Measurements from ENCODE around the gene MAL.

MAL gene

DNA sequence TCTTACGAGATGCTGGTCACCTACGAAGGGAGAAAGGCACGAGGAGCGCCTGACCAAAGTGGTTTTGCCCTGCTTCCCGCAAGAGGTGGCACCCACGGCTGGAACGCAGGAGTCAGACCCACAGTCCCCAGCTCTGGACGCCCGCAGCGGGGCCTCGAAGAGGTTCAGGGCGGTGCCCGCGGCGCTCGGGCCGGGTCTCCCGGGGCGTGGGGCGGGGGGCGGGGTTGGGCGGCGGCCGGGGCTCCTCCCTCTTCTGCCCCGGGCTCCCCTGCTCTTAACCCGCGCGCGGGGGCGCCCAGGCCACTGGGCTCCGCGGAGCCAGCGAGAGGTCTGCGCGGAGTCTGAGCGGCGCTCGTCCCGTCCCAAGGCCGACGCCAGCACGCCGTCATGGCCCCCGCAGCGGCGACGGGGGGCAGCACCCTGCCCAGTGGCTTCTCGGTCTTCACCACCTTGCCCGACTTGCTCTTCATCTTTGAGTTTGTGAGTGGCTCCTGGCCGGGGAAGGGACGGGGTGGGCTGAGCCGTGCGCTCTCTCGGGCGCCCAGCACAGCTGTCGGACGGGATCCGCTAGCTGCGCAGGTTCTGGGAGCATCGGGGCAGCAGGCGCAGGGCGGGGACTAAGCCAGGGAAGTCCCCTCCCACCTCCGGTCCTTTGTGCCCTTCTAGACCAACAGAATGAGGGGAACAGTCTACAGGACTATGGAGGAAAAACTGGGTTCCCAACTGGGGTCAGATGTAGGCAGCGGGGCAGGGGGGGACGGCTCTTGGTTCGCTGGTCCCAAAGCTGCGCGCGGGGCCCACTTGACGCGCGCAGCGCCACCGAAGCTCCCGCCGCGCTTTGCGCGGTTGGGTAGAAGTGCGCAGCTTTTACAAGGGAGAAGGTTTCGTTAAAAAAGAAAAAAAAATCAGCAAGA is at the start of gene MAL:
TSS of gene MAL (plus strand) at position 303 of the 914 bp plus-strand sequence. CDS start at position 388, 85 bp downstream.
- DNase-seq, result peak; percentile 66

DNA sequence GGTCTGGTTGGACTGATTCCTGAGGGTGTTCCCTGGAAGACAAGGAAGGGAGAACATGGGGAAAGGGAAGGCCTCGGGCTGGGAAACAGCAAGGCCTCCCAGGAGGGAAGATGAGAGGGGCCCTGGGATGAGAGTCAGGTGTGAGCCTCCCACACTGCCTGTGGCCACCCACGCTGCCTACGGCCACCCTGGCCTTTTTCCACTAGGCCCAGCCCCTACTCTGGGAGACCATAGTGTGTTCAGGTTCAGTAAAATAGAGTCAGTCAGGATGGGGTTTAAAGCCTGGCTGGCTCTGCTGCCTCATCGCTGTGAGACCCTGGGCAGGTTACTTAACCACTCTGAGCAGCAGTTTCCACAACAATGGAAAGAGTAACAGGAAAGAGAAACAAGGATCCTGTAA is 47.7 kb upstream of the MAL start:
- no peak for DNase-seq

DNA sequence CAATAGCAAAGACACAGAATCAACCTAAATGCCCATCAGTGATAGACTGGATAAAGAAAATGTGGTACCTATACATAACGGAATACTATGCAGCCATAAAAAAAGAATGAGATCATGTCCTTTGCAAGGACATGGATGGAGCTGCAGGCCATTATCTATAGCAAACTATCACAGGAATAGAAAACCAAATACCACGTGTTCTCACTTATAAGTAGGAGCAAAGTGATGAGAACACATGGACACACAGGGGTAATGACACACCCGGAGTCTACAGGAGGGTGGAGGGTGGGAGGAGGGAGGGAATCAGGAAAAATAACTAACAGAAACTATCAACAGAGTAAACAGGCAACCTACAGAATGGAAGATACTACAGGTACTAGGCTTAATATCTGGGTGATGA is 46.6 kb upstream of the MAL start:
- no peak for DNase-seq

DNA sequence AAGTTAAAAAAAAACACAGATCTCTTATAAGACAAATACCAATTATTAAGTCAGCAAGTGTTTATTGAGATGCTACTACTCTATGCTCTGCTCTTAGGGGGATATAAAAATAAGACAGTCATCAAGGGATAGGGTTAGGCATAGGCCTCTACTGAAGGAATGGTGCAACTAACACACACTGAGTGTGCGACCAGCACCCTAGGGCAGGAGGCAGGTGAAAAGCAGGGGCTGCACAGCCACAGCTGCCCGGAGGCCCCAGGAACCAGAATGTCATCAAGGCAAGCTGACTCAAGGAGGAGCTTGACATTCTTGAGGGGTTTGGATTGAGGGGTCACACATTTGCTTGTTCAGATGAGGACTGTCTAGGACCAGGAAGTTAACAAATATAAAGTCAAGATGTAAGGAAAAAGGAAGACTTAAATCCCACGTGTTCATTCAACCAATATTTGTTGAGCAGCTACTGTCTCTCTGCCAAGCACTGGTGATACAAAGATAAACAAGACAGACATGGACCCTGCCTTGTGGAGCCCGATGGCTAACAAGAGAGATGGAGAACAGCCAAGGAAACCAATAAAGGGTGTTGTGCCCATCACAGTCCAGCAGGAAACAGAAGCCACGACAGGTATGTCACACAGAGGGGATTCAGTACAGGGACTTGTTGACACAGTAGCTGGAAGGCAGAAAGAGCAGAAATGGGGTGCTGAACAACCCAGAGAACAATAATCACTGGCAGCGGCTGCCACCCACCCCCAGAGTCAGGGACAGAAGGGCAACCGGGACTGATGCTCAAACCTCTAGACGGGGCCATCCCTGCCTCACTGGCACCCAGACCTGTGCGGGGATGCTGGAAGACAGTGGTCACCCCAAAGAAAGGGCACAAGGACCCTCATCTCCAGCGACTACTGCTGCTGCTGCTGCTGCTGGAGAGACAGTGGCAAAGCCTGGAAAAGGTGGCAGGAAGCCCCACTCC is 45.8 kb upstream of the MAL start:
- DNase-seq, result no peak

DNA sequence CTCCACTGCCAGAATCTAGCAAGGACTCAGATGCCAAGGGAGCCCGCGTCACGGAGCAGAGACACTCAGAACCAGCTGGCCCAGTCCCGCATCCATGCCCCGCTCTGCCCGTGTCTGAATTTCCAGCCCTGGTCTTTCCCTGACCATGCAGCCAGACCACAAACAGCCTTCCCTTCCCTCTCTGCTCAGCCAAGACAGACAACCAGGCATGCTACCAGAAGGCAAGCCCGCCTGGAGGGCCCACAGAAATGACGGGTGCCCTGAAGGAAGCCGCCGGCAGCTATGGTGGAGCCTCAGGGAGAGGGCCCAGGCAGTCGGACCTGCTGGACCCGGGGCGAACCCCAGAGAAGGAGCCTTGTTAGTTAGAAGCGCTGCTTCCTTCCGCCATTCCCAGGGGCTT is 45.1 kb upstream of the MAL start:
- DNase-seq, result no peak

DNA sequence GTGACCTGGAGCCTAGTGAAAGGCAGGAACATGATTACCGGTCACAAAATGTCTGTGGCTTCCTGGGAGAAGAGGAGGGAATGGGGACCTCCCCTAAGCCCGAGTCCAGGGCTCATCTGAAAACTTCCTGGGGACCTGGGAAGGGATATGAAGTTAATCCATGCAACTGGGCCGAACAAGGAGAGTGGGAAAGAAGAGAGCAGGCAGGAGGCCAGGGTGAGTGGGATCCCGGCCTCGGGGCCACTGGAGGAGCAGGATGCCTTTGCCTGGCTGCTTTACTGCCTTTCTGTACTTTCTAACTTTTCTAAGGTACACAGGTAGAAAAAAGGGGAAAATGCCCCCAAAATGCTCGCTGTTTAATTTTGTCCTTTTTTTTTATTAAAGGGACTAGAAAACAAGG is 43.4 kb upstream of the MAL start:
- no peak for DNase-seq

DNA sequence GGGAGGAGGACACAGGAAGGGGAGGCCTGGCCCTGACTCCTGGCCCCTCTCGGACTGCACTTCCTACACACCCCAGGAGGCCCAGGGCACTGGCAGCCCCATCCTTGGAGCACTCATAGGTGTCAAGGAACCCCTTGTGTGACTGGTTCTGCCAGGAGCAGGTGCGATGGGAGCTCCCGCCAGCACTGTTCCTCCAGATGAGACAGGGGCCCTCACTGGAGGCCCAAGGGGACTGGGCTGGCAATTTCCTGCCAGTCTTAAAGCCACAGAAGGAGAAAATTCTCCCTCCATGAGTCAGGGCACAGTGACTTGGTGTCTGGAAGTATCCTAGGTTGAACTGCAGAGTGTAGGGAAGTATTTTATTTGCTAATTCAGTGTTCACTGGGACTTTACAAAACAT is 42.8 kb upstream of the MAL start:
- no peak for DNase-seq

DNA sequence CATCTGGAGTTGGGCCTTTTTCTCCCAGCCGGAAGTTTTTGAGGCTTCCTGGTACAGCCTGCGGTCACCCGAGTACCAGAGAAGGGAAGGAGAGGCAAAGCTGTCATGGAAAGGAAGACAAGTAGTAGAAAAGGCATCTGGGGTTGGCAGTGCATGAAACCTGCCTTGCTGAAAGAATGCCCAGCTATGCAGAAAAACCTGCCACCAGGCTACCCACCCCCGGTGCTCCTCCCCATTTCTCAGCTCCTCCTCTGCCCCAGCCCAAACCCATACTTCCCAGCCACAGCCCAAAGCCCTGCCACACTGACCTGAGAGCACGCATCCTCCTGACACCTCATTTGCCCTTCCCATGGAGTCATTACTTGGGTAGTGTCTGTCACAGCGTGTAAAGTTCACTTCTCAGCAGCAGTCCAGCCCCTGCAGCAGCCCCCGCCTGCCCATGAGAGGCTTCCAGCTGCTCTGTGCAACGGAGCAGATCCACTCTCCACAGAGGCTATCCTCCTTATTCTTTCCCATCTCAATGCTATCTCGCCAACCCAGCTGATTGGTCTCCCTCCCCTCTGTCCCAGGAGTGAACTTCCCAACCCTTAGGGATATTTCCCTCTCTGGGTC is 40.4 kb upstream of the MAL start:
- no peak for DNase-seq

DNA sequence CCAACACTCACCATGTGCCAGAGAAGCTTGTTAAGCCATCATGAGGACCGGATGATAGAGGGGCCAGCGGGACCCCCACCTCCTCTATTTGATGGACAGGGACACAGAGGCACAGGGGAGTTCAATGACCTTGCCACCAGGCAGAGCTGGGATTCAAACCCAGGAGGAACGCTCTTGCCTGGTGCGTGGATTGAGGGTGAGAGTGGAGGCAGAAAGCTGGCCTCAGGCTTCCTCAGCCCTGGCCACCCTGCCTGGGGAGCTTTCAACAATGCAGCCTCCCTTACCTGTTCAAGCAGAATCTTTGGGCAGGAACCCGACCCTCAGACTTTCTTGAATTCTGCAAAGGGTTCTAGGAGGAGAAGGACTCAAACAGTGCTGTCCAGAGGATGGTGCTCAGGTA is 39.9 kb upstream of the MAL start:
- no peak for DNase-seq

DNA sequence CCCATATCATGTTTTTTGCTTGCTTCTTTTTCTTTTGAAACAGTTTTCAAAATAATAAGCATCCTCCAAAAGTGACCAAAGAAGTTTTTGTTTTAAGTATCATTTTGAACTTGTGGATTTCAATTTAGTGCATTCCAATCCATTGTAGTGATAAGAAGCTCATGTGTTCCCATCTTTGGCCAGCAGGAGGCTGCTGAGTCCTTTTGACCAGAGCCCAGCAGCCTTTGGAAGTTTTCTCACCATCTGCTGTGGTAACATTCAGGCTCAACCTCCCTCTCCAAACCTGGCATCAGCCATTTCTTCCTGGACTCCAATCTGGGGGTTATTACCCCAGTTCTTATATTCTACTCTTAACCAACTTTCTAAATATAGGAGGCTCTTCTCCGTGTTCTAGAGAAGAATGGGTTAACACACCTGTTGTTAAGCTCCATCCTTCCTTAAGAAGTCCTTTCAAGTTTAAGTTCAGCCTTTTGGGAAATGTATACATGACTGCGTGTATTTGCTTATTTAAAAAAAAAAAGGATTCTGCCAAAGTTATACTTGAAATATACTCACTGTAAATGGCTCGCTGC is 39.0 kb upstream of the MAL start:
- no peak for DNase-seq

DNA sequence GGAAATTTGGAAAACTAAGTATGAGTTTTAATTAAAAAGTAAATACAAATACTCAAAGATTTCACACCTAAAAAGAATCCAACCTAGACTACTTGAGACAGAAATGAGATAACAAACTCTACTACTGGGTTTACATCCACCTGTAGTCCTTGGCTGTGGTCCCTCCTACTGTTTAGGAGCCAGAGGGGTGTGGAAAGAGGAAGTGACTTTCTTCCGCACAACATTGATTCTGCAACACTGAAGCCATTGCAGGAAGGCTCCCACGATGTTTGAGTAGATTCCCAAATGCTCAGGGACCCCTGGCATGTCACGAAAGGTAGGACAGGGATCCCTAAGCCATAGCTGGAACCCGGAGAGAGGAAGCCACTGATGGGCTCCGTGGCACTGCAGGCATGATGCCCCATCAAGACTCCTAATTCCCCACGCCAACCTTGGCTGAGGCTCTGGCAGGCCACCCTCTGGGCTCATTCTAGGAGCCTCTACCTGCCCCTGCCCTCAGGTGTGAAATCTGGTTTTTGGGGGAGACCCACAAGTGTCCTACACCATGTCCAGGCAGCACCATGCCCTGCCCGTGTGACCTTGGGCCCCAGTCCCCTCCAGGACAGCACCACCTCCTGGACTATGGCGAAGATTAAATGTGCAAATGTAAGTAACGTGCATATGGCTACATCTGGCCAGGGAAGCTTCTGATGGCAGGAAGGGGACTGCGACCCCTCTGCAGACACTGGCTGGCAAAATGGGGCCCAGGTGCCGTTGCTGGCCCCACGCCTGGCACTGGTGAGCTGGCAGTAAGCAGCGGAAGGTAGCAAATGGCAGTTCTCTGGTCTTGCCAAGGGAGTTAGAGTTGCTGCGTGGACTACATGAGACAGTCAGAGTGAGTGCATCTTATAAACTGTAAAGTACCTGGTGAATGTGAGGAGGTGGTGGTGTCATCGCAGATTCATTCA is 38.2 kb upstream of the MAL start:
- no peak for DNase-seq

DNA sequence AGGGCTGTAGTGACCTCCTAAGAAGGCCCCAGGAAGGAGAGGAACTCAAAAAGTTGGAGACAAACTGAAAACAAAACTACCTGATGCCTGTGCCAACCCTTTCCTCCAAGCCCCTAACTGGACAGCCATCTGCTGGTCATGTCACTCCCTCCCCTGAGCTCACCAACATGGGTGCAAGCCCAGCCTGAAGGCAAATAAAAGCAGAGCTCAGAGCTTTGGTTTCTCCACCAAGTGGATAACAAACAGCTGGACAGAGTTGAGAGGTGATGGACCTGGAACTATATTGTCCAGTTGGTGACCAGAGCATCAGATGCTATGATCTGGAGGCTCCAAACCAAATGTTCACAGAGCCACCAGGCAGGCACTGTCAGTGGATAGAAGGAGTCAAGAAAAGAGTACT is 34.6 kb upstream of the MAL start:
- no peak for DNase-seq

DNA sequence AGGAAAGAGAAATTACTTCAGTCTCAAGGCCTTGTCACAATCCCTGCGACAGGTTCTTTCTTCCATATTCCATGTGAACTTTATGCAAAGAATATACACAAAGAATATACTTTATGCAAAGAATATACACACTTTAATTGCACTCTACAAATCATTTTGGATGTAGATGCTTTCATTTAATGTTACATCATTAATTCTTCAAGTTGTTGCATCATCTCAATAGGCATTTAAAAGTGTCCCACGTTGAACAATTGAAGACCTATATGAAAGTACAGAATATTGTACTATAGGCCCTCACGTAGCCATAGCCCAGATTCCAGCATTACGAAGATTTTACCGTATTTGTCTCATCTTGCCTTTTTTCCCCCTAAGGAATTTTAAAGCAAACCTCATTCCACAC is 33.1 kb upstream of the MAL start:
- no peak for DNase-seq

DNA sequence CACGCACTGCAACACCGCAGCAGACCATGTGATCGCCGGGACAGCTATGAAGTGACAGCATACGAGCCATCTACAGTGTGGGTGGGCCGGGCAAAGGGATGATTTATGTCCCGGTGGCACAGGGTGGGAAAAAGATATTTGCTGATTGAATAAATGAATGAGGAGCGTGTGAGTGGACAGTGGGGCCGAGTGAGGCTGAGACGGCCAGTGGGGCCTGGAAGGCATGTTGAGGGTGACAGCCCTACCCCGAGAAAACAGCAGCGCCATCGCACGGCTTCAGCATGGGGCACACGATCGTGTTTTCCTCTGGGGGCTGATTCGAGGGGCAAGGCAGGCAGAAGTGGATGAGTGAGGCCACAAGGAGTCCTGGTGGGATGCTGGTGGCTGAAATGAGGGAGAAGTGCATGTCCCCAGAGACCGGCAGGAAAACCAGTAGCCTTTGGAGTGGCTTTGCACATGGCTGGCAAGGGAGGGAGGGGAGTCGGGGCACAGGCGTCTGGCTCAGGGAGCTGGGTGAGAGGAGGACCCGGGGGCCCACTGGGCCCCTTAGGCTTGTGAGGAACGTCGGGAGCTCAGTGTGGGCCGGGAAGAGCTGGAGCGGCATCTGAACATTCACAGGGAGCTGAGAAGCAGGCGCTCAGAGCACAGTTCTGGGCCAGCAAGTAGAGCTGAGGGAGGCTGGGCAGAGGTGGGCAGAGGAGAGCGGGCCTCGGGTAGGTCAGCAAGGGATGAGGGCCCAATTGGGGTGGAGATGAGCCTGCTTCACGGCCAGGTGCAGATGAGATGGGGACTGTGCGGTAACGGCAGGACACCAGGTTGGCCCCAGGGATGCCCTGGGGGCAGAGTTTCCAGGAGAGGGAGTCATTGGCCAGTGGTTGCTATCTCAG is 32.1 kb upstream of the MAL start:
- no peak for DNase-seq

DNA sequence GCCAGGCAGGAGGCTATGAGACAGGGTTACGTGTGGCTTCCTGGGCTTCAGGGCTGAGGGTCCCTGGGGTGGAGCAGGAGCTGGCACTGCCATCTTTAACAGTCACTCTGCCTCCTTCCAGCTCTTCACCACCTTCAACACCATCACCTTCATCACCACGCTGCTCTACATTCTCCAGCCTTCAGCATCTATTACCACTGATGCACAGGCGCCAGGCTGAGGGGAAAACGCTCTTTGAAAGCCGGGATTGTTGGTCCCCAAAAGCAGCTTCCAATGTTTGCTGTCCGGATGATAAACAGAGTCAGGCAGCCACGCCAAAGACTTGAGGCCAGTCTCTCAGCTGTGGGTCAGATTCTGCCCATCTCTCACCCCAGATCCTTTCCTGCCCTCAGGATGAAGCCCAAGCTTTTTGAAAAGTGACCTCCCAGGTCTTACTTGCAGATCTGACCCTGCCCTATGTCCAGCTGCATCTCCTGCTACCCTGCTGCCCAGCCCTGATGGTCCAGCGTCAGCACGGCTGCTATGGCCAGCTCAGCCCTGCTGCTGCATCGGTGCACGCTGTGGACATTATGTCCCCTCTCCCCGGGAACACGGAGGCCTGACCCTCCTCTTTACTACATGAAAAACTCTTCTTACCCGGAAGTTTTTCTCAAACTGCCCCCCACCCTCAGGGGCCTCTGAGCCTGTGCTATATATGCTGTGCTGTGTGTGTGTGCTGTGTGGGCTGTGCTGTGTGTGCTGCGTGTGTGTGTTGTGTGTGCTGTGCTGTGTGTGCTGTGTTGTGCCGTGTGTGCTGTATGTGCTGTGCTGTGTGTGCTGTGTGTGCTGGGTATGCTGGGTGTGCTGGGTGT is 31.2 kb upstream of the MAL start:
- no peak for DNase-seq

DNA sequence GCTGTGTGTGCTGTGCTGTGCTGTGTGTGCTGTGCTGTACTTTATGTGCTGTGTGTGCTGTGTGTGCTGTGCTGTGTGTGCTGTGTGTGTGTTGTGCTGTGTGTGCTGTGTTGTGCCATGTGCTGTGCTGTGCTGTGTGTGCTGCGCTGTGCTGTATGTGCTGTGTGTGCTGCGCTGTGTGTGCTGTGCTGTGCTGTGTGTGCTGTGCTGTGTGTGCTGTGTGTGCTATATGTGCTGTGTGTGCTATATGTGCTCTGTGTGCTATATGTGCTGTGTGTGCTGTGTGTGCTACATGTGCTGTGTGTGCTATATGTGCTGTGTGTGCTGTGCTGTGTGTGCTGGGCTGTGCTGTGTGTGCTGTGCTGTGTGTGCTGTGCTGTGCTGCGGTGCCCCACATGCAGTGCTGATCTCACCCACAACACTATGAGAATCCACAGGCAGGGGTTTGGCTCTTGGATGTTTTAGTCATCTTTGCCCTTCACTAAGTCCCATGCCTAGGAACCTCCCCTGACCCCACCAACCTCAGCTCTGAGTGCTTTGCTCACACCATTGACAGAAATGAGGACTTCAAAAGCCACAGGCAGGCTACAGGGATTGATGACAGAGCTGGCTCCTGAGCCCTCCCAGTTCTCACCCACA is 30.5 kb upstream of the MAL start:
- no peak for DNase-seq

DNA sequence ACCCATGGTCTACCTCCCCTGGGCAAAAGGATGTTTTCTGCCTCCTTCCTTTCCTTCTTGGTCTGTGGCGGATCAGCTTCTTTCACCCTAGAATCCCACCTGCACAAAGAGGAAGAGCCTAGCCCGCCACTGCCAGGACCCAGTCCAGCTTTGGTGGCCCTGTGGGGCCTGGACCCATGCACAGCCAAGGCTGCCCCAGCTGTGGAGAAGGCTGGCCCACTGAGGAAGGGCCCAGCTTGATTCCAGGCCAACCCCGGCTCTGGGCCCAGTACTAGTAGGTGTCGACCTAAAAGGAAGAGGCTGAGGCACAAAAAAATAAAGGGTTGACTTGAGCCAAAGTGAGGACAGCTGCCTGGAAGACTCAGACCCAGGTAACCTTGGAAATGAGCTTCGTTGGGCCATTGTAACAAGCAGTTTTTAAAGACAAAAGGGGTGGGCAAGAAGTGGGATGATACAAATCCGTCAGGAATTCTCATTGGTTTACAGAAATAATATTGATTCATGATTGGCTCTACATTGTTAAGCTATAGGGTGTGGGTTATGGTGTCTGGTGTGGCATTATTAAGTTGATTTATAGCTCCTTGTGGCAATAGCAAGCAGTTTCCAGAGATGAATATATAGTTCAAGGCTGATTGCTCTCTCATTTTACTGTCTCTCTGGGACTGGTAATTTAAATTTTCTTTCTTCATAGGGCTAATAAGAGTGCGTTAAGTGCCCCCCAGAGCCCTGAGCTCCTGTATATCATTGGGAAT is 29.8 kb upstream of the MAL start:
- DNase-seq, result no peak

DNA sequence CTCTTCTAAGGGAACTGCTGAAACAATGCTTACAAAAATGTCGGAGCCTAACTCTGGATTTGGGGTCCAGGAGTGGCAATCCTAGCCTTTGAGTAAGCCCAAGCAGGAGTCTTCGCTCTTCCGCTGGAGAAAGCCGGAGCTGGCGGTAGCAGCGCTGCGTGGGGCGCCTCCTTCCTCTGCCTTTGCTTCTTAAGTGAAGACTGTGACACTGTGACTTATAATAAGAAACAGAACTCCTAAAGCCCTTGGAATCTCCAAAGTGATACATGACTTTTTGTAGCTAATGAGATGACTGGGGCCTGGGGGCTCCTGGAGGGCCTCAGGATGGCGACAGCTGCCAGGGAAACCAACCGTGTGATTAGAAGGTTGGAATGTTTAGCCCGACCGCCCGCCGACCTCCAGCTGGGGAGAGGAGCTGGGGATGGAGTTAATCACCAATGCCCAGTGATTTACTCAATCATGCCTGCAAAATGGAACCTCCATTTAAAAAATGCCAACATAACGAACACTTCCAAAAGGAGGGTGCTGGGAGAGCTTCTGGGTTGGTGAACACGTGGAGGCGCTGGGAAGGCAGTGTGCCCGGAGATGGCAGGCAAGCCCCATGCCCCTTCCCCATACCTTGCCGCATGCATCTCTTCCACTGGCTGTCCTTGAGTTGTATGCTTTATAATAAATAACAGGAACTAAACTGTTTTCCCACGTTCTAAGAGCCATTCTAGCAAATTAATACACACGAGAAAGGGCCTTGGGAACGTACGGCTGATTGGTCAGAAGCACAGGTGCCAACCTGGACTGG is 29.0 kb upstream of the MAL start:
- DNase-seq, result no peak

Data from activated effector memory CD4-positive, alpha-beta T cell treated with Interleukin-2 at 50 U/mL for 16 hours (primary cell).